Mucosa of stomach (tissue), 1 donor: ENCODE data around the gene HERC3.

Source experiments
- H3K27me3 ChIP-seq: one replicate; pipeline ENCODE4 v1.7.0; 2013; ENCODE audit warnings: mild to moderate bottlenecking, low read length; ENCODE audit not compliant: control insufficient read depth, insufficient read depth
- H3K36me3 ChIP-seq: one replicate; pipeline ENCODE4 v1.7.0; 2013; ENCODE audit warnings: low read length; ENCODE audit not compliant: control insufficient read depth, insufficient read depth
- H3K4me1 ChIP-seq: one replicate; pipeline ENCODE4 v1.7.0; 2013; ENCODE audit warnings: mild to moderate bottlenecking, low read length; ENCODE audit not compliant: control insufficient read depth, insufficient read depth
- H3K4me3 ChIP-seq: one replicate; pipeline ENCODE4 v1.7.0; 2013; ENCODE audit warnings: low read length
- H3K9ac ChIP-seq: one replicate; pipeline ENCODE4 v1.7.0; 2013; ENCODE audit warnings: mild to moderate bottlenecking, low read length, moderate library complexity
- H3K9me3 ChIP-seq: one replicate; pipeline ENCODE4 v1.7.0; 2013; ENCODE audit warnings: mild to moderate bottlenecking, low read length, moderate library complexity; ENCODE audit not compliant: control insufficient read depth
- donor health status: Pancreatic carcinoma.

HERC3 gene

GRCh38 chr4:88613417-88613875, 21.2 kb downstream of the HERC3 start:
- Histone ChIP-seq H3K27me3 (no peaks in the 10 kb centered on the region), H3K9ac (peak overlapping the region; percentile 24), H3K36me3 (no peaks in the 10 kb centered on the region), H3K4me1 (peaks cover 30% of the 10 kb centered on the region), H3K9me3 (no peaks in the 10 kb centered on the region), H3K4me3 (no peak overlapping the region)

- Histone ChIP-seq H3K4me1 (peaks cover 30% of the 10 kb centered on the region), H3K4me3 (no peak overlapping the region), H3K9me3 (no peaks in the 10 kb centered on the region), H3K36me3 (no peaks in the 10 kb centered on the region), H3K9ac (no peak overlapping the region), H3K27me3 (no peaks in the 10 kb centered on the region)
These were observed 21.8 kb downstream of the HERC3 start for GRCh38 chr4:88614058-88614457.

- Histone ChIP-seq H3K27me3 (no peaks in the 10 kb centered on the region), H3K9me3 (no peaks in the 10 kb centered on the region), H3K4me1 (peaks cover 19% of the 10 kb centered on the region), H3K9ac (no peak overlapping the region), H3K4me3 (no peak overlapping the region), H3K36me3 (no peaks in the 10 kb centered on the region)
These were observed 24.2 kb downstream of the HERC3 start for GRCh38 chr4:88616275-88617150.

GRCh38 chr4:88618782-88619485, 26.7 kb downstream of the HERC3 start:
- H3K27me3 ChIP-seq = no peaks in the 10 kb centered on the region
- no peaks in the 10 kb centered on the region for H3K4me1 ChIP-seq
- no peaks in the 10 kb centered on the region for H3K36me3 ChIP-seq
- H3K4me3 ChIP-seq = no peak overlapping the region
- H3K9me3 ChIP-seq = no peaks in the 10 kb centered on the region
- H3K9ac ChIP-seq = no peak overlapping the region

- H3K4me3 ChIP-seq = no peak overlapping the region
- H3K9me3 ChIP-seq = no peaks in the 10 kb centered on the region
- H3K4me1 ChIP-seq = no peaks in the 10 kb centered on the region
- no peaks in the 10 kb centered on the region for H3K27me3 ChIP-seq
- no peaks in the 10 kb centered on the region for H3K36me3 ChIP-seq
- H3K9ac ChIP-seq = no peak overlapping the region
These were observed 27.7 kb downstream of the HERC3 start for GRCh38 chr4:88619971-88620370.

GRCh38 chr4:88621763-88622327, 29.6 kb downstream of the HERC3 start:
- Histone ChIP-seq H3K9ac (no peak overlapping the region), H3K27me3 (no peaks in the 10 kb centered on the region), H3K9me3 (no peaks in the 10 kb centered on the region), H3K4me1 (no peaks in the 10 kb centered on the region), H3K4me3 (no peak overlapping the region), H3K36me3 (no peaks in the 10 kb centered on the region)

- no peaks in the 10 kb centered on the region for H3K9me3 ChIP-seq
- no peaks in the 10 kb centered on the region for H3K36me3 ChIP-seq
- no peaks in the 10 kb centered on the region for H3K27me3 ChIP-seq
- no peak overlapping the region for H3K9ac ChIP-seq
- H3K4me1 ChIP-seq = no peaks in the 10 kb centered on the region
- H3K4me3 ChIP-seq = no peak overlapping the region
These were observed 30.8 kb downstream of the HERC3 start for GRCh38 chr4:88623097-88623496.

GRCh38 chr4:88628746-88629145, 36.5 kb downstream of the HERC3 start:
- H3K36me3 ChIP-seq = no peaks in the 10 kb centered on the region
- H3K4me3 ChIP-seq = no peak overlapping the region
- no peaks in the 10 kb centered on the region for H3K4me1 ChIP-seq
- no peak overlapping the region for H3K9ac ChIP-seq
- no peaks in the 10 kb centered on the region for H3K9me3 ChIP-seq
- H3K27me3 ChIP-seq = no peaks in the 10 kb centered on the region

- Histone ChIP-seq H3K9ac (no peak overlapping the region), H3K27me3 (no peaks in the 10 kb centered on the region), H3K4me1 (no peaks in the 10 kb centered on the region), H3K4me3 (no peak overlapping the region), H3K36me3 (no peaks in the 10 kb centered on the region), H3K9me3 (no peaks in the 10 kb centered on the region)
These were observed 37.5 kb downstream of the HERC3 start for GRCh38 chr4:88629826-88630225.

- Histone ChIP-seq H3K4me3 (no peak overlapping the region), H3K9me3 (no peaks in the 10 kb centered on the region), H3K9ac (no peak overlapping the region), H3K4me1 (no peaks in the 10 kb centered on the region), H3K27me3 (no peaks in the 10 kb centered on the region), H3K36me3 (no peaks in the 10 kb centered on the region)
These were observed 38.5 kb downstream of the HERC3 start for GRCh38 chr4:88630756-88631155.

- Histone ChIP-seq H3K27me3 (no peaks in the 10 kb centered on the region), H3K36me3 (no peaks in the 10 kb centered on the region), H3K9me3 (no peaks in the 10 kb centered on the region), H3K4me3 (no peak overlapping the region), H3K4me1 (no peaks in the 10 kb centered on the region), H3K9ac (no peak overlapping the region)
These were observed 51.7 kb downstream of the HERC3 start for GRCh38 chr4:88643932-88644331.

GRCh38 chr4:88645994-88646393, 53.7 kb downstream of the HERC3 start:
- Histone ChIP-seq H3K9me3 (no peaks in the 10 kb centered on the region), H3K4me3 (no peak overlapping the region), H3K27me3 (no peaks in the 10 kb centered on the region), H3K36me3 (no peaks in the 10 kb centered on the region), H3K9ac (no peak overlapping the region), H3K4me1 (peaks cover 4% of the 10 kb centered on the region)
